CD4-positive, alpha-beta T cell treated with Interleukin-6 for 4 hours (primary cell): ENCODE data around the gene PDE4D.

Experiments
- DNase-seq: peaks from one replicate; pipeline ENCODE4 v3.0.0-alpha.2; 2020; ENCODE audit warnings: mixed read lengths

PDE4D gene

DNA sequence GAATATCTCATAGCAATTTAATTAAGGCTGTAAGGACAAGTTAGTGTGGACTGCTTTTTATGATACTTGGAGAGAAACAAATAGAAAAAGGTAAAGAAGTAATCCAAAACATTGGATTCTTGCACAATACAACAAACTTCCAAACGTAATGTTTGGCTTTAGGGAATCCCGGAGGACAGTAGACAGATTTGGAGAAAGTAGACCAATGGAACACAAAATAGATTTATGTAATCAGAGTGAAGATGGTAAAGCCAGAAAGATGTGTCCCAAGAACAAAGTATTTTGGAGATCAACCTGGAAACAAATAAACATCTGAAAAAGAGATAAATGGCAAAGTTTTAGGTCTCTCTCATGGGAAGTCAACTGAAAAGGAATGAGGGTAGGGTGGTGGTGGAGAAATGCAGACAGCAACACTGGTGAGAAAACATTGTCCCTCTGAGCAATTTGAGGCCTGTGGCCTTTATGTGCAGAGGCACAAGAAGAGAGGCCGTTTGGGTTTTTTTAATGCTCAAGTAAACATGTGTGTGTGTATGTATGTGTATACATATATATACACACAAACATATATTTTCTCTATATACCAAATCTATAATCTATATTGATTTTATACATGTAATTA is 620.6 kb downstream of the PDE4D start:
- DNase-seq, result no peak

DNA sequence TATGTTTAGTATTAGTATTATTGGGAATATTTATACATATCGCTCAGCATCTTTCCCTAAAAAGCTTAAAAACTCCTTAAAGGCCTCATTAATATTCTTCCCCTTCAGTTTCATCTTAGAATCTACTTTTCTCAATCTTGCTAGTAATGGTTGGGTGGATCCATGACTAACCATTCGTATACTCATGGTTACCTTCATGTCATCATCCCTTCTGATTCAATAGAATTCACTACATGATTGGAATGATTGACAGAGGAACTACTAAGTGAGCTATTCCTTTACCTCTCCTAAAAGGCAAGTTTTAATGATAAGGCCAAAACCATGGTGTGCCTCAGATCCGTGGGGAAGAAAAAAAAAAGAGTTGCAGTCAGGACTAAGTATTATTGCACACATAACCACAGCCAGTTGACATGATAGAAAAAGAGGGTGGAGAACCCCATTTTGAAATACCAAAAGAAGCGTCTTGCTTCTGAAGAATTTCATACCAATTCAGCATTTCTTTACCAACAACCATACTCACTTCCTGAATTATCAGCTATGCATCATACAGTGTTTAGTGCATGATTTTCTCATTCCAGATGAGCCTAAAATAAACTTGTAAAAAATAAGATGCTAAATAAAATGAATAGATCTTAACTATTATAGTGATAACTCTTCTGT is 624.6 kb downstream of the PDE4D start:
- no peak for DNase-seq

DNA sequence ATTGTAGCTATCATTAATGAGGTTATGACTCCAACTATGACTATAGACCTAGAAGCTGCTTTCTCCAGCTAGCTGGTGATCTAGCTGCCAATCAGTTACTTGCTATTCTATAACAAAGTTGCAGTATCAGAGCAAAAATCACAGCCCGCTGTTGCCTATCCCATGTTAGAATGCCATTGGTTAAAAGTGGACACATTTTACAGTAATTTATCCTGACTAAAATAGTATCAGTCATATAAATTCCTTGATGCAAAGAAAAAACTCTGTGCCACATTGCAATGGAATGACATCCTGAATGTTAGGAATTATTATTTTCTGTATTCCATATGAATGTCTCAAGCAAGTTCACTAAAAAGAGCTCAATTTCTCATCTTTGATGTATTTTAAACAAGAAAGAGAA is 626.5 kb downstream of the PDE4D start:
- DNase-seq, result no peak

DNA sequence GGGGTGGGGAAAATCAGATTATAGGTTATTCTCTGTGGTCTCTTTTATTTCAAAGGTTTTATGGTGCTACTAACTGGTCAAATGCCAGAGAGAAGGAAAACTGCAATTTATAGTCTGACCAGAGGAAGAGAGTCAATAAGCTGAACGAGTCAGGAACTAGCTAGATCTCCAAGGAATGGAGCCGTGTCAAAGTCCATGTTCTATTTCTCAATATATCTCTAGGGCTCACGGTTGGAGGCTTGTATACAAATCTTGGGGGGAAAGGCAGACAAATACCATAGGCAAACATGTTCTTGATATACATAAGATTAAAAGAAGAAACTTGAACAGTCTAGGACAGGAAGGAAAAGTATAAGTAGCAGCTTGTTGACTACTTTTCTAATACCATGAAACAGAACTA is 627.1 kb downstream of the PDE4D start:
- no peak for DNase-seq

DNA sequence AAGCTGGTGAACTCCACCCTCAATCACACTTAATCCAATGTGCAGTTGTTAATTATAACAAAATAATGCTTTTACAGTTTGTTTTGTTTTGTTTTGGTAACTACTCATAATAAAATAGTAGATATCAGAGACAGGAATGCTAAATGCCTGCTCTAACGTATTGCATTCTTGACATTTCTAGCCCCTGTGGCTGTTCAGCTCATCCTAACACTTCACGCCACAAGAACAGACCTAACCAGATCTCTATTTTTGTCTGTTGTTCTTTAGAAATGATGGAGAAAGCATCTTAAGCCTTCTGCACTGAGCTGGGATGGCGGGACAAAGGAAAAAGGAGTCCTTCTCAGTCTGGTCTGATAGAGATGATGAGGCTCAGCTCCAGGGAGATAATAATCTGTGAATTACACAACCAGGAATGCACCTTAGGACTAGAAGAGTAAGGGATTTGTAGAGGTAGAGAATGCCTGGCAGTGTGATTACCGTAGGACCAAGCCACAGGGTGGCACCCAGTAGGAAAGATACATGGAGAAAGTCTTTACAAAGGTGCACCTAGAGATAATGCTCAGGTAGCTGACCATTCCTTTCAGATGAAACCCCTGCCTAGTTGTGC is 628.8 kb downstream of the PDE4D start:
- no peak for DNase-seq

DNA sequence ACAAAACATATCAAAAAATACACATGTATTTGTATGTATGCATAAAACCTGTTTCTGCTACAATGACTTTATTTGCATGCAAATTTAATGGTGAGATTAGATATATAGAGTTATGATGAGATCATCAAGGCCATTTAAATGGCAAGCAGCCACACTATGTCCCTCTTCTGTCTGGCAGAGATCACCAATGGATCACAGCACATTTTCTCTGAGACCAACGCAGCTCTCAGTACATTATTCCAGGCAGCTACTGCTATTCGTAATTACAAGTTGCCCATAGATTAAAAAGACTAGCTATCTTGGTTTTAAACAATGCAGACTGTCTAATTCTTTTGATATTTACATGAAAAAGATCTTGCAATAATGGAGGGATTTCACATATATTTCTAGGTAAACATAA is 629.5 kb downstream of the PDE4D start:
- DNase-seq, result no peak

DNA sequence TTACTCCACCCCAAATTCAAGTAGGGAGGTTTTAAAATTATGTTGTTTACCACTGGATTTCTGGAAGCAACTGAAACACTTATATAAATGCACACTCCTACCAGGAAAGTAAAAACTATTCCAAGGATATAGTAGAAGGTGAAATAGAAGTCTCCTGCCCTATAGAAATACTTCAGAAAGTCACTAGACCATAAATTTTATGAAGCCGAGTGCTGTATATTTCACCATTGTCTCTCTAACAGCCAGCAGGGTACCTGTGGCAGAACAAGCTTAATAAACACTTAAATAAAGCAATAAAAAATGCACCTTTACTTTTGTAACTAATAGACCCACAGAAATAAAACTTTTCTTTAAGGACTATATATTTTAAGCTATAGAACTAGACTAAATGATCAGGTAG is 631.6 kb downstream of the PDE4D start:
- DNase-seq, result no peak

DNA sequence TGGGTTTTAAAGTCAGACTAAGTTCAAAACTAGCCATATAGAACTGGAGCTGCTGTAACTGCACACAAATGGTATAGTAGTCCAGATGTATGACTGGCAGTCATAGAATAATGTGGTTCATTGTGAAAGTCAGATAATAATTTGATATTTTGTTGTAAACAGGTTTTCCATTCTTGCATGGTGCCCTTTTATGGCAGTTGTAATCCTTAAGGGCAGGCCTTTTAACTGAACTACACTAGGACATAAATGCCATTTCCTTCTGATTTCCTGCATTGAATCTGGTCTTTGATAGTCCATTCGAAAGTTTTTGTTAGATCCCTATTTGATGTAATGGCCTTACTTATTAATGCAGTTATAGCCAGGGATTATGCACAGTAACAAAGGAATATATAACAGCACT is 632.6 kb downstream of the PDE4D start:
- no peak for DNase-seq

DNA sequence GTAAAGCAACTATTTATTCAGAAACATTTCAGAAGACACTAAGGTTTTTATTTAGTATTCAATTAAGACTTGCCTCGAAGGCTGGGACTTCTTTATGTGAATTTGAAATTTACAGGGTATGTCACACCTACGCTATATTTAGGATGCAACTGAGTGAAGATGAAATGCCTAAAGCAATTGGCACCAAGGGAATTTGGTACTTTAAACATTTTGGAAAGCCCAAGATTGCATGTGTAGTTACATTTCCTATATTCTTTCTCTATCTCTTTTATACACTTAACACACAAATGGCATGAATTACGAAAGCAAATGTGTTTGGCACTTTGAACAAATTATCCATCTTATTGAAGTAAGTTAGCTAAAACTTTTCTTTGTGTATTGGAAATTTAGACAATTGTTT is 633.3 kb downstream of the PDE4D start:
- DNase-seq, result no peak

DNA sequence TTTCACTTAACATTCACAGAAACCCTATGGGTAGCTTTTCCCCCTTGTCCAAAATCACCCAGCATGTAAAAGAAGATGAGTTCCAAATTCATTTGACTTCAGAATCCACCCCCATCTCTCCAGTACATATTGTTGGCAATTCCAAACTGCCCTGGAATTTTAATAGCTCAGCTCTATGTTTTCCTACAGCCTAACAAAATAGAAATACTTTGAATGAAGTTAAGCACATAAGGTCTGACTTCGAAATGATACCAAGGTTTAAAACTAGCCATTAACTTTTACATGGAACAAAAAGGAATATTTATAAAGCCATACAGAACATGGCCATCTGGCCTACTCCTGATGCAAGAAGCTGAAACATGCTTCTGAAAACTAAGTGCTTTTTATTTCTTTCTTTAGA is 634.3 kb downstream of the PDE4D start:
- DNase-seq, result no peak

DNA sequence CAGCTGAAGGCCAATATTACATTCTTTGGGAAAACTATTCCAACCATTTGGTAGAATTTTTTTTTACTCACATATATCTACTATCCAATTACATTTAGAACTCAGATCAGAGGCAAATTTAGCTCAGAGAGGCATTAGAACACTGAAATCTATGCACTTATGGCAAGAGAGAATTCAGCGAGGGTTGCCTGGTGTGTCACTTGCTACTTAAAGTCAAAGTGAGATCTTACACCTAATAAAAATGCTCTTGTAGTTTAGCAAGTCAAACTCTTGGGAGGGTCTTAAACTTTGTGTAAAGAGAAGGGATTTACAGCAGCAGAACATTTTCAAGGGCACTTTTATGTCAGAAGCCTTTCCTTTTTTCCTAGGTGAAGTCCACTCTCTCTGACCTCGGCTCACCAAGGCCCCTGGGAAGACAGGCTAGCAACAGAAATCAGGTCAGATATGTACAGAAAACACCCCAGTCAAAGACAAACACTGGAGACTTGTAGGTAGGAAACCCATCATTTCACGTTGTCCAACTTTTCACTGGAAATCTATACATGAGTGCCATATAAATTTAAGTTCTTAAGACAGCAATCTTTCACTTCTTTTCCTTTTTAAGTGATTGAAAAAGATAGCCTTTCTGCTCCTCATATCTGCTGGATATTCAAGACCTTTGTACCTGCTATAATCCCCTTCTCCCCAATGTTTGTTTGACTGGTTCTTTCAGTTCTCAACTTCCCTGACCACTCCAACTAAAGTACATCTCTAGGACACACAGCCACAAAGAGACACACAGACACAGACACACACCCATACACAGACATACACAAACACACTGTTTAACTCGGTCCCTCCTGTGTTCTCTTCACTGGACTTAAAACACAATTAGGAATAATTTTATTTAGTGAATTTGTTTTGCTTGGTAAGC is 635.8 kb downstream of the PDE4D start:
- no peak for DNase-seq

DNA sequence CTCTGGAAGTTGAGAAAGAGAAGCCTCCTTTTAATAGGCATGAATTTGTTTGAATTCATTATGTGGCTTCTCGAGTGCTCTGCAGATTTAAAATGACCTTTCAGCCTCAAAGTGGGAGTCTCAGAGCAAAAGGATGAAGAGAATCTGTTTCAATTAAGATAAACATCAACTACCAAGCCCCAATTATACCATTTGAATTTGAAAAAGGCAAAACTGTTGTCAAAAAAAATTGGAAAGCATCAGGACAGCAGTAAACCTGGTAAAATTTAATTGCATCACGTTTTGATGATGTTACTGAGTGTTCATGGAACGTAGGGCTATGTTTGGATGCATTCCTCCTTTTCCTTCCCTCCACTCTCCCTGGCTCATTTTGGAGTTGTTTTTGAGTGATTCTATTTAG is 637.2 kb downstream of the PDE4D start:
- DNase-seq, result no peak

DNA sequence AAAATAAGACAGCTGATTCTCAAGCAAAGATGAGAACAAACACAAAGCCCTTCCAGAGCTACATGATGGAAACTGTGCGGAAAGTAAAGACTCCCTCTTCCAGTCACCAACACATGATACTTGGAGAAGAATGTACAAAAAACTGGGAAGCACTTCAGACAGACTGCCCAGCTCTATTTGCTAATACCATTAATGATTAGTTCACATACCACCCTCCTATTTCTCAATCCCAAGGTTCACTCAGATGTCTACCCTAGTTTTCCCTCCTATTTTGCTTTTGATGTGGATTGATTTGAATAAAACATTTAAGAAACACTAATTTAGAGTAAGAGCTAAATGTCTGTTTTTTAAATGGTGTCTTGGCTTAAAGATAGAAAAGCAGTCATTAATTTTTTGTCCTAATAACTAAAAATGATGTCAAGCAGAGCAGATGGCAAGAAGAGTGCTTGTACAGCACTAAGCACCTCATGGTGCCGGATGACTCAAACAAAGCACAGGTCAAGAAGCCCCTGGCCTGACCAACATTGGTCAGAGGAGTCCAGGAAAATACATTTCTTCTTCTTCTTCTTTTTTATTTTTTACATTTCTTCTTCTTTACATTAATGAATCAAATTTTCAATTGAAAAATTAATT is 639.4 kb downstream of the PDE4D start:
- no peak for DNase-seq

DNA sequence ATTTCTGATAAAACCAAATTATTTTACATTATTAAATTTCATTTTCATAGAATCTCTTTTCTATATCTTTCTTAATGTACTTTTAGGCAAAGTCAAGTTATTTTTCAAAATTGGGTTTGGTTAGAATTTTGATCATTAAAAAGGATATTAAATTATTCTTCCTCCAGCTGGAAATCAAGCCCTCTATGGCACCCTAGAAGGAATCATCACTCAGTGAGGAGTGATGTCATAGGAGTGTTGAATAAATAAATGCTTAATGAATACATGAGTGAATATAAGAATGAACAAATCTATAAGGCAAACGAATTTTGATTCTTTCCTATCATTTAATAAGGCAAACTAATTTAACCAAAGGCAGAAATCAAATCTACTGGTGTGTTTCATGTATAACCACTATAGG is 639.9 kb downstream of the PDE4D start:
- no peak for DNase-seq

DNA sequence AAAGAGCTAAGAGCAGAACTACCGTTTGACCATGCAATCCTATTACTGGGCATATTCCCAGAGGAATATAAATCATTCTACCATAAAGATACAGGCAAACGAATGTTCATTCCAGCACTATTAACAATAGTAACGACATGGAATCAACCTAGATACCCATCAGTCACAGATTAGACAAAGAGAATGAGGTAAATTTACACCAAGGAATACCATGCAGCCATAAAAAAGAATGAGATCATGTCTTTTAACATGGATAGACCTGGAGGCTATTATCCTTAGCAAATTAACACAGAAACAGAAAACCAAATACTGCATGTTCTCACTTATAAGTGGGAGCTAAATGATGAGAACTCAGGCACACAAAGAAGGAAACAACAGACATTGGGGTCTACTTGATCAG is 641.9 kb downstream of the PDE4D start:
- no peak for DNase-seq

DNA sequence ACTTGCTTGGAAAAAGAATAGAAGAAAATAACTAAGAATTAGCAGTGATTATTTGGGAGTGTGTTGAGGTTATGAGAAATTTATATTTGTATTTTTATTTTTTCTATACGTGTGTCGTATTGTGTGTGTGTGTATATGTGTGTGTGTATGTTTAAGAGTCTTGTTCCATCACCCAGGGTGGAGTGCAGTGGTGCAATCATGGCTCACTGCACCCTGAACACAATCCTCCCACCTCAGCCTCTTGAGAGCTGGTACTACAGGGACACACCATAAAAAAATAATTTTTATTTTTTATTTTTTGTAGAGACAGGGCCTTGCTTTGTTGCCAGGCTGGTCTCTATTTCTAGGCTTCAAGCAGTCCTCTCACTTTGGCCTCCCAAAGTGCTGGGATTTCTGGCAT is 643.8 kb downstream of the PDE4D start:
- no peak for DNase-seq

DNA sequence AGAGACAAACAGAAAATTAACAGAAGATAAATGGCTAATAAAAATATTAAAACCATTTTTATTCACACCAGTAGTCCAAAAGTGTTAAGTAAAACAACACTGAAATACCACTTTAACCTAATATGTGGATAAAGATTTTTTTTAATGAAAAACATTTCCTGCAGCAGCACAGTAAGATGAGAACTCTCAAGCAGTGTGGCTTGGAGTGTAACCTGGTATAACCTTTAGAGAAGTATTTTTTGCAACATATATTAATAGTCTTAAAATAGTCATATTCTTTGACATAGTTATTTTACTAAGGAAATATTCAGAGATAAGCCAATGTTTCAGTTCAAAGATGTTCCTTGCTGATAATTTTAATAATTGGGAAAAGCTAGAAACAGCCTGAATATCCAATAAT is 644.4 kb downstream of the PDE4D start:
- no peak for DNase-seq

DNA sequence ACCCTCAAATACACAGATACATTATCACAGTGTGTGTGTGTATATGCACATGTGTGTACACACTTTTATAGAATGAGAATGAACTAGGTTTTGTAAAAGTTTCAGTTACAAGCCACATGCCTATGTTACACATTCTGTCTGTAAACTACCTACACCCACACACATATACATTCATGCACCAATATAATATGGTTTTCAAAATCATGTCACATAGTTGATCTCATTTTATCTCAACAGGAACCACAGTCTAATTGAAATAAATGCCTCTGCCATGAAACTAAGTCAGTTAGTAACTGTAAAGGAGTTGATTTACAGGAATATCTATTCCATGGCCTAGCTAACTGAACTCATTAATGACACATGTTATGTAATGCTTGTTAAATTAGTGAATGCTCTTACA is 646.6 kb downstream of the PDE4D start:
- DNase-seq, result no peak

DNA sequence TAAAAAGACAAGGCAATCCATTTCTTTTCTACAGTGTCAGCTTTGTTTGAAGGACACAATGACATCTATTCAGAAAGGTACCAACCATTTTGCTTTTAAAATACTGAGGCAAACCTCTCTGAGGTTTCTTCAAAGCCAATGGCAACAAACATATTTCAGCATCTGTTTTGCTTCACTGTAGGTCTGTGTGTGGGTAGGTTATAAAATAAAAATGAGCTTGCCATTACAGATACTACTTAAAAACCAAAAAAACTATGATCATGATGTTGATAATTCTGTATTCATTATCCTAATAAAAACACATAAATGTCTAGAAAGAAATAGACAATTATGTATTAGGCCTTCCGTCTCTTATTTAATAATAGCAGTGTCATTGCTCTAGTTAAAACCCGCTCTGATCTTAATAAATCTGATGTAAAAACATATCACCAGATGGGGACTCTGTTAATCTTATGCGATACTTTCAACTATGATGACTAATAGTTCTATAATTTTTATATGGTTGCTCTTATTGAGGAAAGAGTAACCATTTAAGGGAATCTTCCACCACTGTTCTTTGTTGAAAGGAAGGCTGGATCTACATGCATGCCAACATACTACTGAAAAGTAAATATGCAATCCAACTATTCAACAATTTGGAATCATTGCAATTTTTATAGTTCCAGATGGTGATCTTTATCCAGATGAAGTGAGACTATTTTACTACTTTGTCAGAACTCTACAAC is 647.2 kb downstream of the PDE4D start:
- DNase-seq, result no peak

DNA sequence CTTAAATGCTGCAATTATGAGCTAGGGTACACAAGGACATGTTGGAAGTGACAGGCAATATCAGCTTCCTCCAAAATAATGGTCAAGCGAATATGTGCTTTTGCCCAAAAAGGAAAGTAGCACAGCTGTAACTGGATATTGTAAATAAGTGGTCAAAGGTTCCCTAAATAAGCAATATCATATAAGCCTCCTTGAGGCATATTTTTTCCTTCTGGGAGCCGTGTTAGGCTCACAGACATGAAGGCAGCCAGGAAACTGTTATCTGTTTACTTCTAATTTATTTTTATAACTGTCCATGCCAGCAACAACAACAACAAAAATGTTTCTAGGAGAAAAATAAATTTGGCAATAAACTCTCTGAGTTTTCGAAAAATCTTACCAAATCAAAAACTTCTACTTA is 648.3 kb downstream of the PDE4D start:
- DNase-seq, result no peak

DNA sequence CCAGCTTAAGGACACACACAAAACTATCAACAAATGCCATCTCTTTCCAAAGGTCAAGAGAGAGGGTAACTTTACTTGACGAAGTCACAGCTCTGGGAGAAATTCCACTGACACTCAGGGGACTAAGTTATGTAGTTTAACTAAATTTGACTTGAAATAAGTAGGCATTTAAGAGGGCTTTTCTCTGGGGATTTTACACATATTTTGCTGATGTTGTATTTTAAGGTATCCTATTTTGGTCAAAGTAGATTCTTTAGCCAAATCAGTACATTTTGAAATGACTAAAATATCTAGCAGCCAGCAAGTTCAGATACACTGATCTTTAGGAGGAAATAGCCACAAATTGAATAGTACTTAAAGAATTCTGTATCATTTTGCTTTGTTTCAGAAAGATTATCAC is 652.0 kb downstream of the PDE4D start:
- DNase-seq, result no peak

DNA sequence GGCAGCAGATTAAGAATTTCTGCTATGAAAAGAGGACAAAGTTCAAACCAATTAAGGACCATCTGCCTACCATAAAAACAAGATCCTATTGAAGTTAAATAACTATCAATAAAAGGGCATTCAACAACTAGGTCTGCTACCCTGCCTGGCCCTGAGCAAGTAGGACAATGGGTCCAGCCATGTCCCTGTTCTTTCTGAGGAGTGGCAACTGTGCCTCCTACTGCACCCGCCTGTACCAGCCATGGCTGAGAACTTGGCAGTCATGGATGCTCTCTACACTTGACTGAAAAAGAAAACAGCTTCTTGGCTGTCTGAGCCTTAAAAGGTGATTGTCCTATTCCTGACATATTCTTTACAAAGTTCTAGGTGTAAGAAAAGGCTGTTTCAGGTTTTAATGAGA is 652.4 kb downstream of the PDE4D start:
- DNase-seq, result no peak
